Fibroblast of lung (primary cell): Measurements from ENCODE around the gene EPS8.

ENCODE experiments used
- CTCF ChIP-seq, 2 donors: IDR thresholded peaks in 1 of 2; conservative IDR thresholded peaks in 1 of 2; 1 replicate in 1 of 2; 2 replicates in 1 of 2; pipeline ENCODE4 v1.5.1; 2011 to 2012; ENCODE audit warnings: low read length in 2 of 2, control low read depth in 1 of 2, inconsistent platforms in 1 of 2, low read depth in 1 of 2, mild to moderate bottlenecking in 1 of 2
- EZH2 ChIP-seq: IDR thresholded peaks from 2 replicates; pipeline ENCODE4 v1.5.1; 2012; ENCODE audit warnings: low read length, control low read depth, mild to moderate bottlenecking; ENCODE audit errors: missing control alignments

- no peak for TF ChIP-seq EZH2
- TF ChIP-seq CTCF (conservative IDR thresholded peaks at IDR 0.05 in 1 of 2, IDR thresholded peaks at IDR 0.05 in 1 of 2; ENCODE audit: low read depth in 1 of 2, low read length in 2 of 2): no peak
Measured at GRCh38 chr12:15788233-15789219, 662 bp downstream of the EPS8 start.
